WTC11 (cell line): ENCODE results near the gene EIF2B5. TPM values are rescaled to one million over a fixed set of nuclear protein-coding genes. Genes with fewer than 3 reads are reported as not detected.

Experiments
- ATAC-seq: fragments of 200-7000 bp; cut with Tn5 transposase; 2 replicates; pipeline ENCODE4 v1.10.0; 2021; ENCODE audit warnings: mild to moderate bottlenecking, moderate library complexity
- CTCF ChIA-PET: fragments of 300-600 bp; sonication (Branson Sonifier 250); formaldehyde crosslinking; loops from one replicate; lab custom pipeline; 2021; ENCODE audit warnings: antibody characterized with exemption; lab: Charles Lee
- POLR2A ChIA-PET: fragments of 350-600 bp; sonication (Branson Sonifier 250); formaldehyde crosslinking; loops from one replicate; lab custom pipeline; 2021; ENCODE audit warnings: antibody characterized with exemption; lab: Charles Lee
- DNase-seq: peaks from one replicate; pipeline ENCODE4 v3.0.0; 2021; ENCODE audit warnings: low spot score
- H3K27ac Mint-ChIP-seq: 2 replicates; pipeline ENCODE4 v1.8.0; 2021; ENCODE audit warnings: mixed read lengths
- H3K27me3 Mint-ChIP-seq: 2 replicates; pipeline ENCODE4 v1.8.0; 2021; ENCODE audit warnings: low read depth, mild to moderate bottlenecking, moderate library complexity, mixed read lengths
- H3K36me3 Mint-ChIP-seq: 2 replicates; pipeline ENCODE4 v1.8.0; 2021; ENCODE audit warnings: mixed read lengths
- H3K4me1 Mint-ChIP-seq: 2 replicates; pipeline ENCODE4 v1.8.0; 2022; ENCODE audit warnings: mixed read lengths
- H3K4me3 Mint-ChIP-seq: 2 replicates; pipeline ENCODE4 v1.8.0; 2021; ENCODE audit warnings: mild to moderate bottlenecking, moderate library complexity, mixed read lengths
- H3K9me3 Mint-ChIP-seq: 2 replicates; pipeline ENCODE4 v1.8.0; 2021; ENCODE audit warnings: mixed read lengths
- EMX1 ChIP-seq: fragments of 250-450 bp; sonication (Bioruptor Pico); IDR thresholded peaks from 2 replicates; pipeline ENCODE4 v1.8.0; 2021; ENCODE audit warnings: mild to moderate bottlenecking
- JAZF1 ChIP-seq: fragments of 250-450 bp; sonication (Bioruptor Pico); IDR thresholded peaks from 2 replicates; pipeline ENCODE4 v1.9.0; 2021; ENCODE audit warnings: moderate library complexity, mild to moderate bottlenecking, inconsistent platforms
- JUN ChIP-seq: sonication (generic); formaldehyde crosslinking; IDR thresholded peaks from 2 replicates; pipeline ENCODE4 v1.8.0; 2023; ENCODE audit warnings: mild to moderate bottlenecking, missing genetic modification reagents
- MXD4 ChIP-seq: fragments of 250-450 bp; sonication (Bioruptor Pico); IDR thresholded peaks from 2 replicates; pipeline ENCODE4 v1.8.0; 2021; ENCODE audit warnings: mild to moderate bottlenecking, moderate library complexity, borderline replicate concordance
- NFE2L1 ChIP-seq: sonication (generic); formaldehyde crosslinking; IDR thresholded peaks from 2 replicates; pipeline ENCODE4 v1.8.1; 2023; ENCODE audit warnings: missing genetic modification reagents
- PREB ChIP-seq: sonication (generic); formaldehyde crosslinking; IDR thresholded peaks from 2 replicates; pipeline ENCODE4 v1.8.1; 2022; ENCODE audit warnings: mild to moderate bottlenecking, missing genetic modification reagents, moderate library complexity, borderline replicate concordance
- PRRX2 ChIP-seq: fragments of 250-450 bp; sonication (Bioruptor Pico); IDR thresholded peaks from 2 replicates; pipeline ENCODE4 v1.8.0; 2021; ENCODE audit warnings: mild to moderate bottlenecking
- SMAD4 ChIP-seq: sonication (generic); formaldehyde crosslinking; IDR thresholded peaks from 2 replicates; pipeline ENCODE4 v1.8.0; 2022; ENCODE audit warnings: mild to moderate bottlenecking, missing genetic modification reagents
- SP1 ChIP-seq: sonication (generic); formaldehyde crosslinking; conservative IDR thresholded peaks from 2 replicates; pipeline ENCODE4 v1.8.1; 2022; ENCODE audit warnings: missing genetic modification reagents
- STAT6 ChIP-seq: sonication (generic); formaldehyde crosslinking; conservative IDR thresholded peaks from 2 replicates; pipeline ENCODE4 v1.8.1; 2023; ENCODE audit warnings: mild to moderate bottlenecking, low read depth, missing genetic modification reagents, moderate library complexity
- TEAD4 ChIP-seq: sonication (generic); formaldehyde crosslinking; IDR thresholded peaks from 2 replicates; pipeline ENCODE4 v1.8.0; 2022; ENCODE audit warnings: mild to moderate bottlenecking, missing genetic modification reagents
- total RNA-seq: library from RNA; stranded (reverse); gene quantifications from 3 replicates; pipeline ENCODE4 v1.2.3, GENCODE V29; 2021
- TF ChIP-seq, protein P1 (sequence below): sonication (generic); formaldehyde crosslinking; IDR thresholded peaks from 2 replicates; pipeline ENCODE4 v1.8.0; 2023; ENCODE audit warnings: missing genetic modification reagents
- TF ChIP-seq, protein P2 (sequence below): fragments of 250-450 bp; sonication (Bioruptor Pico); IDR thresholded peaks from 2 replicates; pipeline ENCODE4 v1.9.0; 2021; ENCODE audit warnings: mild to moderate bottlenecking, borderline replicate concordance
- TF ChIP-seq, protein P3 (sequence below): sonication (generic); formaldehyde crosslinking; IDR thresholded peaks from 2 replicates; pipeline ENCODE4 v1.8.1; 2022; ENCODE audit warnings: mild to moderate bottlenecking, moderate library complexity, missing genetic modification reagents
- TF ChIP-seq, protein P4 (sequence below): fragments of 250-450 bp; sonication (Bioruptor Pico); IDR thresholded peaks from 2 replicates; pipeline ENCODE4 v1.8.0; 2021; ENCODE audit warnings: mild to moderate bottlenecking

The EIF2B5 gene
- total RNA-seq, 1 experiment from 2014 or later, result 42.3 TPM

GRCh38 chr3:184178521-184179138, 43.5 kb downstream of the EIF2B5 start:
- H3K4me1 Mint-ChIP-seq, result peaks cover 28% of the 10 kb centered on the region
- ChIA-PET POLR2A (no interaction called here), CTCF (no interaction called here)
- peaks cover 58% of the 10 kb centered on the region for H3K36me3 Mint-ChIP-seq
- DNase-seq (no peak), ATAC-seq (no peak)
- H3K4me3 Mint-ChIP-seq, result no peak overlapping the region
- peak overlapping the region; percentile 27 for H3K27ac Mint-ChIP-seq
- no peaks in the 10 kb centered on the region for H3K9me3 Mint-ChIP-seq
- no peaks in the 10 kb centered on the region for H3K27me3 Mint-ChIP-seq
- TF ChIP-seq, protein P1, sequence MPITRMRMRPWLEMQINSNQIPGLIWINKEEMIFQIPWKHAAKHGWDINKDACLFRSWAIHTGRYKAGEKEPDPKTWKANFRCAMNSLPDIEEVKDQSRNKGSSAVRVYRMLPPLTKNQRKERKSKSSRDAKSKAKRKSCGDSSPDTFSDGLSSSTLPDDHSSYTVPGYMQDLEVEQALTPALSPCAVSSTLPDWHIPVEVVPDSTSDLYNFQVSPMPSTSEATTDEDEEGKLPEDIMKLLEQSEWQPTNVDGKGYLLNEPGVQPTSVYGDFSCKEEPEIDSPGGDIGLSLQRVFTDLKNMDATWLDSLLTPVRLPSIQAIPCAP (CRISPR knock-in tag), result no peak
- TF ChIP-seq SMAD4 (CRISPR knock-in tag) (no peak), EMX1 (CRISPR knock-in tag) (no peak), MXD4 (CRISPR knock-in tag) (no peak), PRRX2 (CRISPR knock-in tag) (no peak), PREB (no peak), NFE2L1 (CRISPR knock-in tag) (no peak), TEAD4 (CRISPR knock-in tag) (no peak), JUN (CRISPR knock-in tag) (no peak), JAZF1 (CRISPR knock-in tag) (no peak), SP1 (no peak), STAT6 (no peak)
- TF ChIP-seq, protein P2, sequence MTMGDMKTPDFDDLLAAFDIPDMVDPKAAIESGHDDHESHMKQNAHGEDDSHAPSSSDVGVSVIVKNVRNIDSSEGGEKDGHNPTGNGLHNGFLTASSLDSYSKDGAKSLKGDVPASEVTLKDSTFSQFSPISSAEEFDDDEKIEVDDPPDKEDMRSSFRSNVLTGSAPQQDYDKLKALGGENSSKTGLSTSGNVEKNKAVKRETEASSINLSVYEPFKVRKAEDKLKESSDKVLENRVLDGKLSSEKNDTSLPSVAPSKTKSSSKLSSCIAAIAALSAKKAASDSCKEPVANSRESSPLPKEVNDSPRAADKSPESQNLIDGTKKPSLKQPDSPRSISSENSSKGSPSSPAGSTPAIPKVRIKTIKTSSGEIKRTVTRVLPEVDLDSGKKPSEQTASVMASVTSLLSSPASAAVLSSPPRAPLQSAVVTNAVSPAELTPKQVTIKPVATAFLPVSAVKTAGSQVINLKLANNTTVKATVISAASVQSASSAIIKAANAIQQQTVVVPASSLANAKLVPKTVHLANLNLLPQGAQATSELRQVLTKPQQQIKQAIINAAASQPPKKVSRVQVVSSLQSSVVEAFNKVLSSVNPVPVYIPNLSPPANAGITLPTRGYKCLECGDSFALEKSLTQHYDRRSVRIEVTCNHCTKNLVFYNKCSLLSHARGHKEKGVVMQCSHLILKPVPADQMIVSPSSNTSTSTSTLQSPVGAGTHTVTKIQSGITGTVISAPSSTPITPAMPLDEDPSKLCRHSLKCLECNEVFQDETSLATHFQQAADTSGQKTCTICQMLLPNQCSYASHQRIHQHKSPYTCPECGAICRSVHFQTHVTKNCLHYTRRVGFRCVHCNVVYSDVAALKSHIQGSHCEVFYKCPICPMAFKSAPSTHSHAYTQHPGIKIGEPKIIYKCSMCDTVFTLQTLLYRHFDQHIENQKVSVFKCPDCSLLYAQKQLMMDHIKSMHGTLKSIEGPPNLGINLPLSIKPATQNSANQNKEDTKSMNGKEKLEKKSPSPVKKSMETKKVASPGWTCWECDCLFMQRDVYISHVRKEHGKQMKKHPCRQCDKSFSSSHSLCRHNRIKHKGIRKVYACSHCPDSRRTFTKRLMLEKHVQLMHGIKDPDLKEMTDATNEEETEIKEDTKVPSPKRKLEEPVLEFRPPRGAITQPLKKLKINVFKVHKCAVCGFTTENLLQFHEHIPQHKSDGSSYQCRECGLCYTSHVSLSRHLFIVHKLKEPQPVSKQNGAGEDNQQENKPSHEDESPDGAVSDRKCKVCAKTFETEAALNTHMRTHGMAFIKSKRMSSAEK (CRISPR knock-in tag), result no peak
- TF ChIP-seq, protein P3, sequence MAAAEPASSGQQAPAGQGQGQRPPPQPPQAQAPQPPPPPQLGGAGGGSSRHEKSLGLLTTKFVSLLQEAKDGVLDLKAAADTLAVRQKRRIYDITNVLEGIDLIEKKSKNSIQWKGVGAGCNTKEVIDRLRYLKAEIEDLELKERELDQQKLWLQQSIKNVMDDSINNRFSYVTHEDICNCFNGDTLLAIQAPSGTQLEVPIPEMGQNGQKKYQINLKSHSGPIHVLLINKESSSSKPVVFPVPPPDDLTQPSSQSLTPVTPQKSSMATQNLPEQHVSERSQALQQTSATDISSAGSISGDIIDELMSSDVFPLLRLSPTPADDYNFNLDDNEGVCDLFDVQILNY, result no peak
- TF ChIP-seq, protein P4, sequence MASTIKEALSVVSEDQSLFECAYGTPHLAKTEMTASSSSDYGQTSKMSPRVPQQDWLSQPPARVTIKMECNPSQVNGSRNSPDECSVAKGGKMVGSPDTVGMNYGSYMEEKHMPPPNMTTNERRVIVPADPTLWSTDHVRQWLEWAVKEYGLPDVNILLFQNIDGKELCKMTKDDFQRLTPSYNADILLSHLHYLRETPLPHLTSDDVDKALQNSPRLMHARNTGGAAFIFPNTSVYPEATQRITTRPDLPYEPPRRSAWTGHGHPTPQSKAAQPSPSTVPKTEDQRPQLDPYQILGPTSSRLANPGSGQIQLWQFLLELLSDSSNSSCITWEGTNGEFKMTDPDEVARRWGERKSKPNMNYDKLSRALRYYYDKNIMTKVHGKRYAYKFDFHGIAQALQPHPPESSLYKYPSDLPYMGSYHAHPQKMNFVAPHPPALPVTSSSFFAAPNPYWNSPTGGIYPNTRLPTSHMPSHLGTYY (CRISPR knock-in tag), result no peak
